GOT3 (cell line): ENCODE data around the gene MAPK4.
"Not testable (repeated sequence)": the region's sequence is repeated elsewhere in the genome, so short reads cannot be mapped to it uniquely, and the experiment has no call there.

Source experiments
- DNase-seq: peaks from one replicate; lab custom pipeline; 2025; ENCODE audit warnings: mixed read lengths; lab: John Stamatoyannopoulos, UW

MAPK4 gene

GRCh38 chr18:50573679-50574078 lies 13.8 kb downstream of the MAPK4 start:
- DNase-seq = no peak

GRCh38 chr18:50578030-50578429 lies 18.1 kb downstream of the MAPK4 start:
- no peak for DNase-seq

- no peak for DNase-seq
Measured at GRCh38 chr18:50578651-50579050, 18.8 kb downstream of the MAPK4 start.

DNA sequence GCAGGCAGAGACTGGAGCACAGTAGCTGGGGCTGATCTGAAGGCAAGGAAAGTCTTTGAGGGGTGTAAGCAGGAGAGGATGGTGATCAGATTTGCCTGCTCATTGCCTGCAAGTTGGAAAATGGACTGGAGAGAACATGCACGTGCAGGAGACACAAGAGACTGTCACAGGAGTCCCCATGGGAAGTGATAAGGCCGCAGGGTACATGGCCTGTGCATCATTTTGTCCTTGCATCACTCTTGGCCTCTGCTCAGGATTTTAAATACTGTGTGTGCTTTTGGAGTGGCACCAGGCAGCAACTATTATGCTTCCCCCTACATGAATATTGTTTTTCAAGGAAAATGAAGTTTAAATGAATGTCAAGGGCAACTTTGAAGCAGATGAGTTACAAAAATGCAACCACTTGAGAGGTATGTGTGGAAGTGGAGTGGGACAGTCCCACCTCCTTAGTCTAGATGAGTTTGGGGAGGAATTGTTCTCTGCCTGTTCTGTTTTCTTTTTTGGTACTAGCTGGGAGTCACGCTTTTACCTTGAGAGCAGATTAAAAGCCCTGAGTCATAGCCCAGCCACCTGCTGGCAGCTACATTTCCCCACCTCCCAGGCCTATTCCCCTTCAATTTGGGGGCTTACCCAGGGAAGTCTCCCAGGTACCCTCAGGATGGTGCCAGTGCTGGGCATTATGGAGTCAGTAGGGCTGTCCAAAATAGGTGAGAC lies 19.3 kb downstream of the MAPK4 start:
- no peak for DNase-seq

- no peak for DNase-seq
Measured at GRCh38 chr18:50581517-50581916, 21.6 kb downstream of the MAPK4 start.

DNA sequence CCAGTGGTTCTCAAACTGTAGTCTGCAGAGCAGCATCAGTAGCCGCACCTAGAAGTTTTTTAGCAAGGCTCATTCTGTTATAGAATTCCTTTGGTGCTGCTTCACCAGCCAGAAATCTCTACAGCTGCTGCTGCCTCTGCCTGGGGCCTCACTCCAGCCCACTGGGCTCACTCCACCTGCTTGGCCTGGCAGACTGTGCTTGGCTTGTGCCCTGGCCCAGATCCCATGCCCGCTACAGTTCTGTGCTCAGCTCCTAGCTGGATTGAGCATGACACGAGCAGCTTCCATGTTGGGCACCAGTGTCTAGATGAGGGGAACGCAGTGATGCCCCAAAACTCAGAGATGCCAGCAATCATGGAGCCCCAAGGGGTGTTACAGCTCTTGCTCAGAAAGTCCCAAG lies 22.6 kb downstream of the MAPK4 start:
- no peak for DNase-seq

DNA sequence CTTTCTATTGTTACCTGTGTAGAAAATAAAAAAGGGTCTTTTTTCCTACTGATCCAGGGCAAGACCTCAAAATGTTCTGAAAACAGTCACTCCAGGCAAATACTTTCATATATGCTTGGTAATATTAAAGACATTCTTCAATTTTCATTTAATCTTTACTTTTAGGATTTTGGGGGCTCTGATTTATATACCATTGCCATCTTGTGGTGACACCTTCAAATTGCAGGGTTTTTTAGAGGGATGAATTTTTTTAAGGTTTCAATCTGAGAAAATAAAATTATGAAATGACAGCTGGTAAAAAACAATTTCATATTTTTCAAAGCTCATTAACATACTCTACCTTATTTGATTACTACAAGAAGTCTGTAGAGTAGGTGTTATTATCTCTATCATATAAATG lies 26.8 kb downstream of the MAPK4 start:
- DNase-seq = no peak

- no peak for DNase-seq
Measured at GRCh38 chr18:50590593-50590992, 30.7 kb downstream of the MAPK4 start.

DNA sequence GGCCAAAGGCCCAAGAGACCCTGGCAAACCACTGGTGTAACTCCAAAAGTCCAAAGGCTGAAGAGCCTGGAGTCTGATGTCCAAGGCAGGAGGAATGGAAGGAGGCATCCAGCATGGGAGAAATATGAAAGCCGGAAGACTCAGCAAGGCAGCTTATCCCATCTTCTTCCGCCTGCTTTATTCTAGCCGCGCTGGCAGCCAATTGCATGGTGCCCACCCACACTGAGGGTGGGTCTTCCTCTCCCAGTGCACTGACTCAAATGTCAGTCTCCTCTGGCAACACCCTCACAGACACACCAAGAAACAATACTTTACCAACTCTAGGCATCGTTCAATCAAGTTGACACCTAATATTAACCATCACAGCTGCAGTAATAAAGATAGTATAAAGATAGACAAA lies 34.1 kb downstream of the MAPK4 start:
- no peak for DNase-seq

DNA sequence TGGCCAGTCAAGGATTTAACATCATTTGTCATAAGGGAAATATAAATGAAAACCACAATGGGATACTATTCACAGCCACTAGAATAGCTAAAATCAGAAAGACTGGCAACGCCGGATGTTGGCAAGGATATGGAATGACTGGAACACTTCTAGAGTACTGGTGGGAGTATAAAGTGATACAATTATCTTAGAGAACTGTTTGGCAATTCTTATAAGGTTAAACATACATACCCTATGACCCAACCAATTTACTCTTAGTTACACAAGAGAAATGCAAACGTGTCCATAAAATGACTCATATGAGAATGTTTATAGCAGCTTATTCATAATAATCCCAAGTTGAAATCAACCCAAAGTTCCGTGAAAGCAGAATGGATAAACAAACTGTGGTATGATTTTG lies 35.1 kb downstream of the MAPK4 start:
- DNase-seq = no peak

DNA sequence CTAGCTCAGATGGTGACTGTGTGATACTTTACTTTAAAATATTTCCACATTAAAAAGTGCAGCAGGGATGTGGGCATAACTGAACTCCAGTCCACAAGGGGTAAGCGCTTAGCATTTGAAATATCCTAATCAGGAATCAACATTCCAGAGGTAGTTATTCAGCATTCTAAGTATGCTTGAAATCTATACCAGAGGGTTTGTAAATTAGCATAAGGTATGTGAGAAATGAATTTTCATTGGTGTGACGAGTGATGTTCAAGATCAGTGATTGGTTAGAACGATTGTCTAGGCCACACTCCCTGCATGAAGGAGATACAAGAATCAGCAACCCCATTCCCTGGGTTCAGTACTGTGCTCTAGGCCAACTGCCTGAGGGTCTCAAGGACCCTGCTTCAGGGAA lies 42.6 kb downstream of the MAPK4 start:
- no peak for DNase-seq

- DNase-seq = no peak
Measured at GRCh38 chr18:50606609-50607008, 46.7 kb downstream of the MAPK4 start.

GRCh38 chr18:50607378-50607926 lies 47.6 kb downstream of the MAPK4 start:
- no peak for DNase-seq

DNA sequence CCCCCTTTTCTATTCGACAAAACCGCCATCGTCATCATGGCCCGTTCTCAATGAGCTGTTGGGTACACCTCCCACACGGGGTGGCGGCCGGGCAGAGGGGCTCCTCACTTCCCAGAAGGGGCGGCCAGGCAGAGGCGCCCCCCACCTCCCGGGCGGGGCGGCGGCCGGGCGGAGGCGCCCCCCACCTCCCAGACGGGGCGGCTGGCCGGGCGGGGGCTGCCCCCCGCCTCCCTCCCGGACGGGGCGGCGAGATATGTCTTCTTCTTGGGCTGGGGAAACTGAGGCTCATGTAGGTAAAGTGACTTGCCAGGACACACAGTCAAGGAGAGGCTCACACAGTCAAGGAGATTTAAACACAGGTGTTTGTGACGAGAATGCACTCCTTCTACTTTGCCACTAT lies 49.3 kb downstream of the MAPK4 start:
- DNase-seq = not testable (repeated sequence)

GRCh38 chr18:50610349-50610748 lies 50.5 kb downstream of the MAPK4 start:
- no peak for DNase-seq

- DNase-seq = no peak
Measured at GRCh38 chr18:50611529-50611941, 51.6 kb downstream of the MAPK4 start.

GRCh38 chr18:50614838-50615237 lies 55.0 kb downstream of the MAPK4 start:
- DNase-seq = no peak

DNA sequence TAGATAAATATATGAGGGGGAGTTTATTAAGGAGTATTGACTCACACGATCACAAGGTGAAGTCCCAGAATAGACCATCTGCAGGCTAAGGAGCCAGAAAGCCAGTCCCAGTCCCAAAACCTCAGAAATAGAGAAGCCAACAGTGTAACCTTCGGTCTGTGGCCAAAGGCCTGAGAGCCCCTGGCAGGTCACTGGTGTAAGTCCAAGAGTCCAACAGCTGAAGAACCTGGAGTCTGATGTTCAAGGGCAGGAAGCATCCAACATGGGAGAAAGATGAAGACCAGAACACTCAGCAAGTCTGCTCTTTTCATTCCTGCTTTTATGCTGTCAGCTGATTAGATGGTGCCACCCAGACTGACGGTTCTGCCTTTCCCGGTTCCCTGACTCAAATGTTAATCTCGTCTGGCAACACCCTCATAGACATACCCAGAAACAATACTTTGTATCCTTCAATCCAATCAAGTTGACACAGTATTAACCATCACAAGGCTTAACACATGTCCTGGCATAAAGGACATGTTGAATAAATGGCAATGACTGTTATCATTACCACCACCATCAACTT lies 56.7 kb downstream of the MAPK4 start:
- DNase-seq = no peak

DNA sequence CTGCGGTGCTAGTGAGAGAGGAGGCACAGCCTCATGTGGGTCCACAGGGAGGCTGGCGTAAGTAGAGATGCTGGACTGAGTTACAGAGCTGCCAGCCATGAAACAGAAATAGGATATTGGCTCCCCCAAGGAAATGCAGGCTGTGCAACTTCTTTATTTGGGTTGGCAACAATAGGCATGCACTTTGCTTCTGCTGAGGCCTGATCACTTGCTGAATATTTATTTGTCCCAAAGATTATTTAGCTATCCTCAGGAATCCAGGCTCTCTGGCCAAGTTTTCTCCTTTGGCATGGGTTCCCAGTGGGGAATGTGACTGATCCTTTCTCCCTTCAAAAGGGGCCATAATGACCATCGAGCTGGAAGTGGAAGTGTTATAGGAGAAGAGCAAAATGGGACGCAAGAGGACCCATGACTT lies 60.0 kb downstream of the MAPK4 start:
- no peak for DNase-seq

DNA sequence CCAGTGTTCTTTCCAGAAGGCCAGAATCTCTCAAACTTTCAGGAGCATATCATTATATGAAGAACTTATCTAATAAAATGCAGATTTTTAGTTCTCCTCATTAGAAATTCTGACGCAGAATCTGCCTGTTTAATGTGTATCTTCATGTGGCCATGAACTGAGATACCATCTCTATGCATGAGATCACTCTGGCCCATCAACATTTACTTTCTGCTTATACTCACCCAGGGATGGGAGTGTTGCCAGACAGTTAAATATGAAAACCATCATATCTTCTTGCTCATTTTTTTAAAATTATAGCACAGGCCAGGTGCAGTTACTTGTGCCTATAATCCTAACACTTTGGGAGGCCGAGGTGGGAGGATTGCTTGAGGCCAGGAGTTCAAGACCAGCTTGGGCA lies 60.4 kb downstream of the MAPK4 start:
- no peak for DNase-seq

- DNase-seq = no peak
Measured at GRCh38 chr18:50621366-50621765, 61.5 kb downstream of the MAPK4 start.

- DNase-seq = no peak
Measured at GRCh38 chr18:50622320-50622719, 62.4 kb downstream of the MAPK4 start.

GRCh38 chr18:50622865-50623393 lies 63.0 kb downstream of the MAPK4 start:
- DNase-seq = no peak
